GM19455 (cell line): ENCODE data around the gene KLF16.

Experiments used
- ATAC-seq: cut with Tn5 transposase; IDR thresholded peaks from one replicate; pipeline ENCODE4 v1.9.1; 2021; ENCODE audit not compliant: unreplicated experiment

Gene KLF16

GRCh38 chr19:1811942-1812425 lies 51.4 kb downstream of the KLF16 start, which contains the start of gene ATP8B3:
Gene ATP8B3 (minus strand): TSS chr19:1812276. CDS start chr19:1811736, 540 bp downstream.
- peak; percentile 21 for ATAC-seq

GRCh38 chr19:1811472-1811894 lies 51.9 kb downstream of the KLF16 start:
- no peak for ATAC-seq

- ATAC-seq: no peak
These were observed 52.8 kb downstream of the KLF16 start for GRCh38 chr19:1810439-1811160.

- ATAC-seq: no peak
These were observed 53.7 kb downstream of the KLF16 start for GRCh38 chr19:1809678-1810077.

GRCh38 chr19:1808395-1808731 lies 55.0 kb downstream of the KLF16 start:
- no peak for ATAC-seq

GRCh38 chr19:1807695-1808394 lies 55.5 kb downstream of the KLF16 start:
- ATAC-seq: no peak

- no peak for ATAC-seq
These were observed 56.2 kb downstream of the KLF16 start for GRCh38 chr19:1807030-1807694.

GRCh38 chr19:1806184-1807029 lies 57.0 kb downstream of the KLF16 start:
- no peak for ATAC-seq

GRCh38 chr19:1805401-1806183 lies 57.8 kb downstream of the KLF16 start:
- ATAC-seq: no peak

GRCh38 chr19:1804858-1805257 lies 58.5 kb downstream of the KLF16 start:
- no peak for ATAC-seq
